K562 (cell line): ENCODE measurements around the gene ELAVL3. TPM values are rescaled to one million over a fixed set of nuclear protein-coding genes. Genes with fewer than 3 reads are reported as not detected.

Source experiments
- CTBP1 ChIP-seq: fragments of 450-650 bp; IDR thresholded peaks from 2 replicates; pipeline ENCODE4 v1.6.1; 2016; ENCODE audit warnings: borderline replicate concordance
- ETS2 ChIP-seq: IDR thresholded peaks from 2 replicates; pipeline ENCODE4 v1.6.1; 2016; ENCODE audit warnings: borderline replicate concordance, missing genetic modification characterization, mild to moderate bottlenecking, moderate library complexity, missing compliant biosample characterization; ENCODE audit not compliant: poor library complexity, severe bottlenecking
- NONO ChIP-seq, 2 experiments: fragments of 200-400 bp in 1 of 2; fragments of 450-650 bp in 1 of 2; formaldehyde crosslinking in 1 of 2; IDR thresholded peaks; 2 replicates each; pipeline ENCODE4 v1.6.1; 2017; ENCODE audit warnings: low read depth in 2 of 2, mild to moderate bottlenecking in 2 of 2, moderate library complexity in 2 of 2, low read length in 1 of 2
- SIX5 ChIP-seq, 2 experiments: IDR thresholded peaks; 2 replicates each; pipeline ENCODE4 v1.6.1; 2011; ENCODE audit warnings: low read length in 2 of 2, borderline replicate concordance in 1 of 2, low read depth in 1 of 2, mild to moderate bottlenecking in 1 of 2, moderate library complexity in 1 of 2; ENCODE audit not compliant: insufficient read depth in 1 of 2
- polyA plus RNA-seq, 8 experiments: library from polyadenylated mRNA; depleted of rRNA in 4 of 8; stranded (reverse) in 5 of 8; unstranded in 3 of 8; fragments of >200 nt; fragmentation: Nextera tagmentation in 2 of 8; fragmentation: Illumina TruSeq in 1 of 8; extraction: Ambion mirVana in 2 of 8; extraction: Trizol in 1 of 8; gene quantifications; 2 replicates each; pipeline versions ENCODE4 v1.2.1 to v1.2.3, GENCODE V29; 2011 to 2014; ENCODE audit warnings: inconsistent platforms in 1 of 8, missing spikeins in 1 of 8
- total RNA-seq, 7 experiments: library from RNA; depleted of rRNA in 6 of 7; stranded (reverse); fragments of >200 nt in 6 of 7; fragmentation: Illumina TruSeq in 2 of 7; extraction: Trizol in 2 of 7; gene quantifications; 2 replicates each; pipeline versions ENCODE4 v1.2.1 to v1.2.3, GENCODE V29; 2011 to 2021; ENCODE audit warnings: low replicate concordance in 1 of 7
- TF ChIP-seq, protein P1 (sequence below): fragments of 250-450 bp; sonication (Bioruptor Pico); IDR thresholded peaks from 2 replicates; pipeline ENCODE4 v1.4.0; 2020
- TF ChIP-seq, protein P2 (sequence below): fragments of 450-650 bp; IDR thresholded peaks from 2 replicates; pipeline ENCODE4 v1.7.0; 2016; ENCODE audit warnings: borderline replicate concordance

The ELAVL3 gene
- total and polyA plus RNA-seq, 9 of the 15 experiments (the other 6 are each of a cell fraction or from before 2014, with no cell fraction given), result not detected

DNA sequence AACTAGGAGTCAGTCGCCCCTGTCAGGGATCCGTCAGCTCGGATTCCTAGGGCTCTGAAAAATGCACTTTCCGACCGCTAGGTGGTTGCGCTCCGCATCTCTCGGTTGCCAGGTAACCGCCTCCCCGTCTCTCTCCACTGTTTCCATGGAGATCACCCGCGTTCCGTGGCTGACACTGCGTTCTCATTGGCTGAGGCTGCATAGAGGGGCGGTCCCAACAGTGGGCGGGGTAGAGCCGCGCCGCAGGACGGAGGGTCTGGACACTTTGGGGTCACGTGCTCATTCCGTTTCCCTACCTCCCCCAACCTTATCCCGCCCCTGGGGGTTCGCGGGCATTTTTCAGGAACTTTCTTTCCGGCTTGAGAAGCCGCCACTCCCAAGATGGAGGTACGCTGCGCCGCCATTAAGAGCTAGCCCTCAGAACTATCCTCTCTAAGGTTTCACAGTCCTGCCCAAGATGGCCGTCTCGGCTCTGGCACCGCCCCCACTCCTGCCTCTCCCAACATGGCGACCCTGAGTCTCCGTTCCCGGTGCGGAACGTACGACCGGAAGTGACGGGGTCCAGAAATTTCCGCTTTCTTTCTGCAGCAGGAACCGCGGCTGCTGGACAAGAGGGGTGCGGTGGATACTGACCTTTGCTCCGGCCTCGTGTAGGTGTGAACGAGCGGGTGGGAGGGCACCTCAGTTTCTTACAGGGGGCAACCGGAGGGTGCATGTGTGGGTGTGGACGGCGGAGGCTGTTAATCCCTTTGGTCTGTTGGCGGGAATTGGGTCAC lies 45.6 kb downstream of the ELAVL3 start, which contains the start of the genes ODAD3 and PRKCSH (continued):
- TF ChIP-seq, protein P1, sequence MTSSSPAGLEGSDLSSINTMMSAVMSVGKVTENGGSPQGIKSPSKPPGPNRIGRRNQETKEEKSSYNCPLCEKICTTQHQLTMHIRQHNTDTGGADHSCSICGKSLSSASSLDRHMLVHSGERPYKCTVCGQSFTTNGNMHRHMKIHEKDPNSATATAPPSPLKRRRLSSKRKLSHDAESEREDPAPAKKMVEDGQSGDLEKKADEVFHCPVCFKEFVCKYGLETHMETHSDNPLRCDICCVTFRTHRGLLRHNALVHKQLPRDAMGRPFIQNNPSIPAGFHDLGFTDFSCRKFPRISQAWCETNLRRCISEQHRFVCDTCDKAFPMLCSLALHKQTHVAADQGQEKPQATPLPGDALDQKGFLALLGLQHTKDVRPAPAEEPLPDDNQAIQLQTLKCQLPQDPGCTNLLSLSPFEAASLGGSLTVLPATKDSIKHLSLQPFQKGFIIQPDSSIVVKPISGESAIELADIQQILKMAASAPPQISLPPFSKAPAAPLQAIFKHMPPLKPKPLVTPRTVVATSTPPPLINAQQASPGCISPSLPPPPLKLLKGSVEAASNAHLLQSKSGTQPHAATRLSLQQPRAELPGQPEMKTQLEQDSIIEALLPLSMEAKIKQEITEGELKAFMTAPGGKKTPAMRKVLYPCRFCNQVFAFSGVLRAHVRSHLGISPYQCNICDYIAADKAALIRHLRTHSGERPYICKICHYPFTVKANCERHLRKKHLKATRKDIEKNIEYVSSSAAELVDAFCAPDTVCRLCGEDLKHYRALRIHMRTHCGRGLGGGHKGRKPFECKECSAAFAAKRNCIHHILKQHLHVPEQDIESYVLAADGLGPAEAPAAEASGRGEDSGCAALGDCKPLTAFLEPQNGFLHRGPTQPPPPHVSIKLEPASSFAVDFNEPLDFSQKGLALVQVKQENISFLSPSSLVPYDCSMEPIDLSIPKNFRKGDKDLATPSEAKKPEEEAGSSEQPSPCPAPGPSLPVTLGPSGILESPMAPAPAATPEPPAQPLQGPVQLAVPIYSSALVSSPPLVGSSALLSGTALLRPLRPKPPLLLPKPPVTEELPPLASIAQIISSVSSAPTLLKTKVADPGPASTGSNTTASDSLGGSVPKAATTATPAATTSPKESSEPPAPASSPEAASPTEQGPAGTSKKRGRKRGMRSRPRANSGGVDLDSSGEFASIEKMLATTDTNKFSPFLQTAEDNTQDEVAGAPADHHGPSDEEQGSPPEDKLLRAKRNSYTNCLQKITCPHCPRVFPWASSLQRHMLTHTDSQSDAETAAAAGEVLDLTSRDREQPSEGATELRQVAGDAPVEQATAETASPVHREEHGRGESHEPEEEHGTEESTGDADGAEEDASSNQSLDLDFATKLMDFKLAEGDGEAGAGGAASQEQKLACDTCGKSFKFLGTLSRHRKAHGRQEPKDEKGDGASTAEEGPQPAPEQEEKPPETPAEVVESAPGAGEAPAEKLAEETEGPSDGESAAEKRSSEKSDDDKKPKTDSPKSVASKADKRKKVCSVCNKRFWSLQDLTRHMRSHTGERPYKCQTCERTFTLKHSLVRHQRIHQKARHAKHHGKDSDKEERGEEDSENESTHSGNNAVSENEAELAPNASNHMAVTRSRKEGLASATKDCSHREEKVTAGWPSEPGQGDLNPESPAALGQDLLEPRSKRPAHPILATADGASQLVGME (CRISPR knock-in tag), result peak; percentile 99
- TF ChIP-seq, protein P2, sequence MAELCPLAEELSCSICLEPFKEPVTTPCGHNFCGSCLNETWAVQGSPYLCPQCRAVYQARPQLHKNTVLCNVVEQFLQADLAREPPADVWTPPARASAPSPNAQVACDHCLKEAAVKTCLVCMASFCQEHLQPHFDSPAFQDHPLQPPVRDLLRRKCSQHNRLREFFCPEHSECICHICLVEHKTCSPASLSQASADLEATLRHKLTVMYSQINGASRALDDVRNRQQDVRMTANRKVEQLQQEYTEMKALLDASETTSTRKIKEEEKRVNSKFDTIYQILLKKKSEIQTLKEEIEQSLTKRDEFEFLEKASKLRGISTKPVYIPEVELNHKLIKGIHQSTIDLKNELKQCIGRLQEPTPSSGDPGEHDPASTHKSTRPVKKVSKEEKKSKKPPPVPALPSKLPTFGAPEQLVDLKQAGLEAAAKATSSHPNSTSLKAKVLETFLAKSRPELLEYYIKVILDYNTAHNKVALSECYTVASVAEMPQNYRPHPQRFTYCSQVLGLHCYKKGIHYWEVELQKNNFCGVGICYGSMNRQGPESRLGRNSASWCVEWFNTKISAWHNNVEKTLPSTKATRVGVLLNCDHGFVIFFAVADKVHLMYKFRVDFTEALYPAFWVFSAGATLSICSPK, result 0 out of 2 replicates have a peak, but pooled peaks have one; percentile 58
- TF ChIP-seq SIX5 (IDR thresholded peaks at IDR 0.05; ENCODE audit: borderline replicate concordance in 1 of 2, insufficient read depth in 1 of 2, low read depth in 1 of 2, low read length in 2 of 2) (peak; percentile 83 to 89), CTBP1 (peak; percentile 94), NONO (IDR thresholded peaks at IDR 0.05; ENCODE audit: low read depth in 2 of 2, low read length in 1 of 2) (no peak), ETS2 (tag) (no peak)
